Mucosa of gallbladder (tissue), 1 donor: ENCODE measurements around the gene MT4. TPM values are rescaled to one million over a fixed set of nuclear protein-coding genes. Genes with fewer than 3 reads are reported as not detected.
A peak's percentile ranks its signal among the peaks of the same experiment; 100 is the strongest.

Experiments
- DNase-seq: peaks from one replicate; pipeline ENCODE4 v3.0.0-alpha.2; 2020; ENCODE audit warnings: low spot score
- total RNA-seq: library from RNA; stranded (reverse); gene quantifications from one replicate; pipeline ENCODE4 v1.2.1, GENCODE V29; 2021
- donor health status: DM: no; HTN: no; CAD: no.

Gene MT4
- total RNA-seq: not detected

- DNase-seq: no peak
Measured at GRCh38 chr16:56564793-56565477, at the start of gene MT4. Gene MT4, plus strand, starts transcription at chr16:56565073. Its CDS starts 56 bp downstream, at chr16:56565129.

DNA sequence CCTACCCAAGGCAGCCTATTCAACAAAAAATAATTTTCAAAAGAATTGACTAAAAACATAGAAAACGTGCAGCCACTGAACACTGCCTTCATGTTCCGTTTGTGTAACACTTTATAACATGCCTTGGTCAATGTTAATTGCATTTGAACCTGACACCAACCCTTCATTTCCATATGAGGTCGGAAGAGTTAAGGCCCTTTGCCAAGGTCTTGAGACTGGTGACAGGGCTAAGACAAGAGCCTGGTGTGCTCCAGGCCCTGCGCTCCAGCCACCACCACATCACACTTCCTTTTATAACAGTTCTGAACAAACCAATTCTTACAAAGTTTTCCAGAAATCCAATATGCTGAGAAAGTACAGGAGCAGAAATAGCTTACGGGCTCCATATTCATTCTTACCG lies 49.2 kb upstream of the MT4 start:
- no peak for DNase-seq

DNA sequence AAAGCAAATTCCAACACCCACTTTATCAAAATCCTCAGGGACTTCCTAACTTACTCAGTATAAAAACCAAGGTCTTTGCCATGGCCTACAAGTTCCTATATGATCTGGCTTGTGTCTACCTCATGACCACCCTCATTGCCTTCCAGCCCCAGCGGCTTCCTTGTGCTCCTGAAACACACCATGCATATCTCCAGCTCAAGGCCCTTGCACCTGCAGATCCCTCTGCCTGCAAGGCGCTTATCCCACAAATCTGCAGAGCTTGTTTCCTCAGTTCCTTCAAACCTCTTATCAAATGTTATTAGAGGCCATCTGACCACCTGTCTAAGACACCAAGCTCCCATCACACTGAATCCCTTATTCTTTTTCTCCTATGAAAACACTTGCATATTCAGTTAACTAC lies 47.7 kb upstream of the MT4 start:
- no peak for DNase-seq

GRCh38 chr16:56518425-56518824 lies 46.4 kb upstream of the MT4 start:
- DNase-seq: no peak

DNA sequence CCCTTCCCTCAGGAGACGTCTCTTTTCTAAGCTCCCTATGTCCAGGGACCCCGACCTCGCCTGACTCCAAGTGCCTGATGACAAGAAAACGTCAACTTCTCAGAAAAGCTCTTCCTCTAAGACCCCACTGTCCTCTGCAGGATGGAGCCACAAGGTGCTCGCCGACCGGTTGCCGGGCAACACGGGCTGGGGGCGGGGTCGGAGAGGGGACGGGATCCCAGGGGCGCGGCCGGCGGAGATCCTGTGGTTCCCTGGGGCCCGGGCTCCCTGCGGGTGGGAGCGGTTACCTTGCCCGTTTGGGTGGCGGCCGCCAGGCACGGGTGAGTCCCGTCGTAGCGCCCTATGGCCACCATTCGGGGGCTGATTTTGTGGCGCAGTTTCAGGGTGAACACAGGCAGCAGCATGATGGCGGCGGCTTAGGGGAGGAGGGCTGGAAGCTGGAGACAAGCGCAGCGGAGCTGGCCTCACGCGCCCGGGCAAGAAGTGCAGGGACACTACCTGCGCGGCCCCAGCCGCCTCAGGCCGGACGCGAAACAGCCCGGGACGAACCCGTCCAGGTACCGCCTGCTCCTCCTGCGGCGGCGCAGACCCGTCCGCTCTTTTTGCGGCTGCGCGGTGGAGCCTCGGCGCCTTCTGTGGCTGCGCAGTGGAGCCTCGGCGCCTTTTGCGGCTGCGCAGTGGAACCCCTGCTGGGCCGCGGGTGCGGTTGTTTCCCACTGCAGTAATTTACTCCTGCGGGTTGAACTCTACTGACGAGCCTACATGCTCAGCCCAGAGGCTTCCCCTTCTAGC lies 45.2 kb upstream of the MT4 start, which contains the start of gene BBS2:
Gene BBS2, minus strand, starts transcription at position 566 of the 792 bp plus-strand sequence. Its CDS starts 162 bp downstream, at position 404.
- DNase-seq: peak; percentile 90

DNA sequence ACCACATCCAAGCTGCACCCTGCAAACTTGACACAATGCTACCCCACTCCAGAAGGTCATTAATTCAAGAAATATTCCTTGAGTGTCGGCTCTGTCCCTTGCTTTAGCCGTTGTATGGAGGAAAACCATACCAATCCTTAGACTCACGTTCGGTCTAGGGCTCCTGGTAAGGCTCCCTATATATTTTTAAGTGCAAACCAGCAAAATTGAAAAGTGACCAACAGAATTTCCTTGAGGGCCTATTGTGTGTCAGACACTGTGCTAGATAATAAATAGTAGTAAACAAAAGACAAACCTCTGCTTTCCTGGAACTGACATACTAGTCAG lies 44.7 kb upstream of the MT4 start:
- no peak for DNase-seq

DNA sequence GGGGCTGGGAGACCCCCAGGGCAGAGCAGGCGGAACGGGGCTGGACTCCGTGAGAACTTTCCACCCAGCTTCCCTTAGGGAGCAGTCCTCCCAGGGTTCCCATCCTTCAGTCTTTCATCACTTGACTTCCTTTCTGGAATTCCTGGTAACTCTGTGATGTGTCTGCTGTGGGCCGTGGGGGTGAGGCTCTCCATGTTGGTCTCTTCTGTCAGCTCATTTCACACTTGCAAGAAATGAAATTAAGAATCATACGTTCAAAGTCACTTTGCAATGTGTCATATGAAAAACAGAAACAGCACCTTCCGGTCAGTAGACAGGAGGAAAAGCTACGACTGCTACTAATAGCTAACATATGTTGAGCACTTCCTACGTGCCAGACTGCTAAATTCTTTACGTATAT lies 39.6 kb upstream of the MT4 start:
- no peak for DNase-seq

DNA sequence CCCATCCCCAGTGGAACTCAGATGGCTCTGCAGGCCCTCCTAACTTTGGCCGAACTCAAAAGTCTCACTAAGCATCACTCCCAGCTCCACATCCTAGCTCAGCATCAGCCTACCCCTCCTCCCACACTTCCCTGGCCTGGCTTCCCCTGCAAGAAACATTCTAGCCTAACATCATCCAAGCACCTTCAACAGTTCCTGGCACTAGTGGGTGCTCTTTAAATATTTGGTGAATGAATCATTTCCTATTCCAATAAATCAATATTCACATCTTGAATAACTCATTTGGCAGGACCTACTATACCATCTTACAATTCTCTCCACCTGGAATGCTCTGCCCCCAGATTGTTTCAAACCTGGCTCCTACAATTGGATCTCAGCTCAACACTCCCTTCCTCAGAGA lies 34.0 kb upstream of the MT4 start:
- DNase-seq: peak; percentile 22

- DNase-seq: no peak
Measured at GRCh38 chr16:56532714-56533113, 32.2 kb upstream of the MT4 start.

GRCh38 chr16:56534847-56535383 lies 30.0 kb upstream of the MT4 start:
- DNase-seq: no peak

GRCh38 chr16:56538331-56538730 lies 26.5 kb upstream of the MT4 start:
- DNase-seq: no peak

DNA sequence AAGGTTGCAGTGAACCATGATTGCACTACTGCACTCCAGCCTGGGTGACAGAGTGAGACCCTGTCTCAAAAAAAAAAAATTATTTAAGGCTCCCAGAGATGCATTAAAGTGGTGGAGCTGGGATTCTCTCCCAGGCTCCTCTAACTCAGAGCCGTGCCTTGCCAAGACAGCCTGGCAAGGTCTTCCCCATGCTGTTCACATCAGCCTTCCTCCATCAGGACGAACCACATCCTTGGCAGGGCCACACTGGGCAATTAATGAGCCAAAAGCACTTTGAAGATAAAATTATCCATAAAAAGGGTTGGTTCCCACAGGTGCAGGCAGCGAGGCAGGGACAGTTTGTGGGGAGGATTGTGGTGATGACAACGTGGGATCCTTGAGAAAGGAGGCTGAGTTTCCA lies 25.2 kb upstream of the MT4 start:
- DNase-seq: no peak

DNA sequence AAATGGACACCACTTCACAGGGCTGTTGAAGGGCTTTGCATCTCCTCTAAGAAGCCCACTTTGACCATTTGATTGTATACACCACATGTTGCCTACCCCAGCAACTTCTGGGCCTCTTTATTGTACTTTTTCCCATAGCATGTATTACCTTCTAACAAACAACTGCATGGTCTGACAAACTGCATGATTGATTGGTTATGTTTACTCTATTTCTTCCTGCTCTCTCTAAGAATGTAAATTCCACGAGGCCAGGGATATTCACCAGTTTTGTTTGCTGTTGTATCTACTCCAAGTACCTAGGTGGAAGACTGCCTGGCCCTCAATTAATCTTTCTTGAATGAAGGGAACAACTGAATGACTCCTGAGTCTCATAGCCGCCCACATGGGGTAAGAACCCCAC lies 22.8 kb upstream of the MT4 start:
- no peak for DNase-seq

DNA sequence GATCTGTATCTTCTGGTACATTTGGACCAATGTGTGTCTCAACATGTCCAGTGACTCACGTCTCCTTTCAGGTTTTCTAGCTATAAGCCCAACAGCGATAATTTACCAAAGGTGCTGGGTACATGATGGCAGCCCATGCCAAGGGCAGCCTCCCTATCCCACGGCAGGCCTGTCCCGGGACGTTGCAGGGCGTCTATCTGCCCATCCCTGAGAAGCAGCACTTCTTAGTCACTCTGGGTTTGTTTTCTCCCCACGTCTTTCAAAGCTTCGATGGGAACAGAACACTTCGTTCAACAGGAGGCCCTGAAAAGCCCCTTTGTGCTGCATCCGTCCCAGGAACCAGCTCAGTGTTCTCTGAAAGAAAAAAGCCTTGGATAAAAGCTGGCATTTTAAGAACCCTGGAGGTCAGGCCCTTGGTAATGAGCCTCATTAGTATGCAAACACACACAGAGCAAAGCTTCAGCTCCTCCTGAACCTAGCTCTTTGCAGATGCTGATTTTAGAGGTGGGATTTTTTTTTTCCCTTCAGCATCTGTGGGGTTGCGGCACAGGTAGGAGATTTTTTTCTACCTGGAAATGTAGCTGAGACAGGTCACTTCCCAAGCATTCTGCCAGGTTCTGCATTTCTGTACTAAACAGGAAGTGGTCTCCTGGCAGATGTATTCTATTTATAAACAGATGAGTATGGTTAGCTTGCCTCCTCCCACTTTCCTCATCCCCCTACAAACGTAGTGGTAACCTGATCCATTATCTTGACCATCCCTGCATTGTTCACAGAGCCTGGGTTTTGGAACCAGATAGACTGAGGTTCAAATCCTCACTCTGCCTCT lies 17.5 kb upstream of the MT4 start:
- DNase-seq: no peak

- DNase-seq: no peak
Measured at GRCh38 chr16:56547949-56548567, 16.8 kb upstream of the MT4 start.

DNA sequence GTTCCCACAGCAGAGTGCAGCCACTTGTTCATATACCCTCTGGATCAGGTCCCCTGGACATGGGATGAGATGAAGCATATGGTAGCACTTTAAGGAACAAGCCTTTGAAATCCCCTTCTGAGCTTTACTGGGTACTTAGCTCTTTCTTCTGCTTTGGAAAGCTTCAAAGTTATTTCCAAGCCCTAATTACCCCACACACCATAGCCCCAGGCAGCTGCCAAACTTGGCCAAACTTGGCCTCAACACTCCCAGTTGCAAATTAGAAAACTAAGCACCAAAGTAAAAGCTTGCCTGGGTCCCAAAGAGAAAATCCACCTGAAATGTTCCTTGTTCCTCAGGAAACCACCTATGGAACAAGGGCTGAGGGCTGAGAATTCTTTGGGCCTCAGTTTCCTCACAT lies 15.7 kb upstream of the MT4 start:
- no peak for DNase-seq

GRCh38 chr16:56549744-56550385 lies 15.0 kb upstream of the MT4 start:
- no peak for DNase-seq

- DNase-seq: peak; percentile 54
Measured at GRCh38 chr16:56551796-56552738, 12.8 kb upstream of the MT4 start.

- DNase-seq: no peak
Measured at GRCh38 chr16:56554441-56554840, 10.4 kb upstream of the MT4 start.
